NCI-H82 (cell line): ENCODE measurements around the gene BRIP1.
"Not testable (repeated sequence)": the region's sequence is repeated elsewhere in the genome, so short reads cannot be mapped to it uniquely, and the experiment has no call there.

ENCODE experiments used
- DNase-seq: peaks from one replicate; lab custom pipeline; 2025; lab: John Stamatoyannopoulos, UW

Gene BRIP1

GRCh38 chr17:61863801-61864126 is 436 bp upstream of the BRIP1 start:
- no peak for DNase-seq

GRCh38 chr17:61862105-61862574 is 1.2 kb downstream of the BRIP1 start:
- DNase-seq: peak; percentile 33

- DNase-seq: not testable (repeated sequence)
These were observed 2.9 kb downstream of the BRIP1 start for GRCh38 chr17:61860397-61860796.

GRCh38 chr17:61856035-61856434 is 7.3 kb downstream of the BRIP1 start:
- DNase-seq: no peak

- DNase-seq: no peak
These were observed 10.5 kb downstream of the BRIP1 start for GRCh38 chr17:61852857-61853256.

- DNase-seq: peak; percentile 71
These were observed 13.7 kb downstream of the BRIP1 start for GRCh38 chr17:61849674-61850073.

GRCh38 chr17:61848896-61849295 is 14.4 kb downstream of the BRIP1 start:
- peak; percentile 37 for DNase-seq

GRCh38 chr17:61848247-61848646 is 15.1 kb downstream of the BRIP1 start:
- DNase-seq: no peak

- no peak for DNase-seq
These were observed 15.7 kb downstream of the BRIP1 start for GRCh38 chr17:61847659-61848058.

- DNase-seq: no peak
These were observed 16.5 kb downstream of the BRIP1 start for GRCh38 chr17:61846761-61847375.

GRCh38 chr17:61846088-61846487 is 17.2 kb downstream of the BRIP1 start:
- DNase-seq: no peak

GRCh38 chr17:61843435-61843834 is 19.9 kb downstream of the BRIP1 start:
- no peak for DNase-seq

- DNase-seq: no peak
These were observed 20.4 kb downstream of the BRIP1 start for GRCh38 chr17:61842899-61843298.

- no peak for DNase-seq
These were observed 24.0 kb downstream of the BRIP1 start for GRCh38 chr17:61839300-61839786.

GRCh38 chr17:61837175-61838051 is 25.9 kb downstream of the BRIP1 start:
- peak; percentile 84 for DNase-seq

GRCh38 chr17:61836266-61837174 is 26.8 kb downstream of the BRIP1 start:
- DNase-seq: no peak

- no peak for DNase-seq
These were observed 27.7 kb downstream of the BRIP1 start for GRCh38 chr17:61835606-61836005.

- DNase-seq: no peak
These were observed 28.7 kb downstream of the BRIP1 start for GRCh38 chr17:61834610-61835009.

- no peak for DNase-seq
These were observed 29.7 kb downstream of the BRIP1 start for GRCh38 chr17:61833536-61834193.

GRCh38 chr17:61832463-61832862 is 30.9 kb downstream of the BRIP1 start:
- DNase-seq: no peak

- no peak for DNase-seq
These were observed 32.2 kb downstream of the BRIP1 start for GRCh38 chr17:61831099-61831498.

- DNase-seq: no peak
These were observed 34.6 kb downstream of the BRIP1 start for GRCh38 chr17:61828694-61829093.
